ENCODE measurements around the gene ANK3.
A peak's percentile ranks its signal among the peaks of the same experiment; 100 is the strongest.

ANK3 gene

GRCh38 chr10:60303778-60304177 is 85.9 kb downstream of the ANK3 start:
- Histone ChIP-seq H3K4me2 (ENCODE audit: low read length) (no peak overlapping the region), H3K4ac (ENCODE audit: low read depth, low read length) (no peak overlapping the region), H3K18ac (ENCODE audit: low read length) (no peak overlapping the region), H3K9ac (ENCODE audit: low read length) (no peak overlapping the region), H2BK12ac (ENCODE audit: low read length) (no peak overlapping the region), H4K91ac (ENCODE audit: low read depth, low read length) (no peak overlapping the region), H2AFZ (ENCODE audit: insufficient read depth, low read length, poor library complexity) (no peak overlapping the region), H2BK120ac (ENCODE audit: insufficient read depth, low read length, poor library complexity) (no peak overlapping the region), H4K12ac (ENCODE audit: low read depth, low read length) (no peak overlapping the region), H3K36me3 (ENCODE audit: control insufficient read depth in 1 of 2, insufficient read depth in 2 of 2, low read length in 2 of 2) (no peaks in the 10 kb centered on the region), H2AK5ac (ENCODE audit: low read length) (no peak overlapping the region), H3K27ac (ENCODE audit: low read depth, low read length) (no peak overlapping the region), H3K14ac (ENCODE audit: low read length) (no peak overlapping the region), H3K4me1 (ENCODE audit: control insufficient read depth in 1 of 2, insufficient read depth in 2 of 2, low read length in 2 of 2) (peaks cover 0 to 6% of the 10 kb centered on the region in 2 experiments), H3K4me3 (ENCODE audit: low read depth, low read length) (no peak overlapping the region), H3K79me2 (ENCODE audit: control insufficient read depth, insufficient read depth, low read length, poor library complexity) (no peaks in the 10 kb centered on the region), H3K9me3 (ENCODE audit: insufficient read depth, low read depth, low read length) (no peaks in the 10 kb centered on the region), H4K8ac (ENCODE audit: low read depth, low read length) (no peak overlapping the region), H2BK5ac (ENCODE audit: low read depth, low read length, poor library complexity) (no peak overlapping the region), H3K23ac (ENCODE audit: low read length) (no peak overlapping the region), H3K27me3 (ENCODE audit: insufficient read depth, low read length) (no peaks in the 10 kb centered on the region), H3K79me1 (ENCODE audit: low read length) (peaks cover 2% of the 10 kb centered on the region)
- no peak for DNase-seq
- WGBS (ENCODE audit: extremely low coverage, insufficient coverage, insufficient read length), result no CpG with 5 or more reads among the region's 1 CpG

DNA sequence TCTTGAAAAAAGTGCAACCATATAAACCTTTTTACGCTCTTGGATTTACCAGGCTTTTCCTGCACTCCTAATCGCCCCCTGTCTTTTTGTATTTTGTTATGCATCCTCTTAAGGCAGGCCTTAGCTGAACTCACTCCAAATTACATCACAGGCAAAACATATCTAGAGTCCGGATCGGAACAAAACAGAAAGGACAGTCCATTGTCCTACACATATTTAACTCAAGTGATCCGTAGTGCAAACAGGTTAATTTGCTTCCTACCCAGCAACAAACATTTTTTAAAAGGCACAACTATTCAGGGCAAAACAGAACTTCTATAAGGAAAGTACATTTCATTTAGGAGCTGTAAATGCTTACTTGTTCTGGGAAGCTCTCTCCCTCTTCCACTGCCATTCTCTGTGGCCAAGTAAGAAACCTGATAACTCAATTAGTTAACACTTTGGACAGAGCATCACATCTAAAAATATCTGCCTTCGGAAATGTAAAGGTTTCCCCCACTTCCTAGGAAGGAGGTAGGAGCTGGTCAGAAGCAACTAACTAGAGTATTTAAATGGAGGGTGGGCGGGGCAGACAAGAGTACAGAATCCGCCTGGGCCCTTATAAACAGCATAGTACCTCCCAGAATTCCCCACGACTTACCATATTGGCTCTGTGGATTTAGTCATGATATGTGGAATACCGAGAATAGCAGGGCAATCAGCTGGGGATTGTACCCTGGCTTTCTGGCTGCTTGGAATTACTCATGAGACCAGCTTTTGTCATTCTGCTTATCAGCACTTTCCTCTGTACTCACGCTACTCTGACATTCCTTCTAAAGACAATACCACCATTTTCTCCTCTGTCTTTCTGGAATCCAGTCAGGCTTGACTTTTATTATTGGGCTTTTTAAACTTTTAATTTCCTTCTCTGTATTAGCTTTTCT is 89.5 kb downstream of the ANK3 start:
- no CpG with 5 or more reads among the region's 11 CpGs for WGBS (ENCODE audit: extremely low coverage, insufficient coverage, insufficient read length)
- H4K12ac ChIP-seq (ENCODE audit: low read depth, low read length), result no peak overlapping the region
- no peaks in the 10 kb centered on the region for H3K79me2 ChIP-seq (ENCODE audit: control insufficient read depth, insufficient read depth, low read length, poor library complexity)

DNA sequence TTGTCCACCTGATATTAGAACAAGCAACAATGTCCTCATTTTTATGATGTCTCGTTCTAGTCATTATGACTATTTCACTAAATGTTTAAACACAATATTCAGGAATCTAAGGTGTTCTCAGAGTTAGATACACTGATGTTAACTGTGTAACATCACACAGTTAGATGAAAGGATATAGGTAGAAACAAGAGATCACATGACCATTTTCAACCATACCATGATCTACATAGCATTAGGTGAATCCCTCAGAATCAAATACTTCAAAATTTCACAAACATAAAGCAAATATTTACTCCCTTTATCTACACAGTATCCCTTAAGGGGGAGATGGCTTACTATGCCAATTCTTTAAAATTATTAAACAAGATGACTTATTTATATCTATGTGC is 90.3 kb downstream of the ANK3 start:
- Histone ChIP-seq H3K4ac (ENCODE audit: low read depth, low read length) (no peak overlapping the region), H3K27me3 (ENCODE audit: insufficient read depth, low read length) (no peaks in the 10 kb centered on the region), H2AFZ (ENCODE audit: insufficient read depth, low read length, poor library complexity) (no peak overlapping the region), H2BK120ac (ENCODE audit: insufficient read depth, low read length, poor library complexity) (no peak overlapping the region), H2AK5ac (ENCODE audit: low read length) (no peak overlapping the region), H2BK5ac (ENCODE audit: low read depth, low read length, poor library complexity) (no peak overlapping the region), H4K91ac (ENCODE audit: low read depth, low read length) (no peak overlapping the region), H3K4me2 (ENCODE audit: low read length) (no peak overlapping the region), H2BK12ac (ENCODE audit: low read length) (no peak overlapping the region), H3K27ac (ENCODE audit: low read depth, low read length) (no peak overlapping the region), H3K9ac (ENCODE audit: low read length) (no peak overlapping the region), H3K18ac (ENCODE audit: low read length) (no peak overlapping the region), H3K23ac (ENCODE audit: low read length) (no peak overlapping the region), H3K4me1 (ENCODE audit: control insufficient read depth in 1 of 2, insufficient read depth in 2 of 2, low read length in 2 of 2) (no peaks in the 10 kb centered on the region), H4K8ac (ENCODE audit: low read depth, low read length) (no peak overlapping the region), H4K12ac (ENCODE audit: low read depth, low read length) (no peak overlapping the region), H3K9me3 (ENCODE audit: insufficient read depth, low read depth, low read length) (no peaks in the 10 kb centered on the region), H3K36me3 (ENCODE audit: control insufficient read depth in 1 of 2, insufficient read depth in 2 of 2, low read length in 2 of 2) (no peaks in the 10 kb centered on the region), H3K79me1 (ENCODE audit: low read length) (peaks cover 2% of the 10 kb centered on the region), H3K14ac (ENCODE audit: low read length) (no peak overlapping the region), H3K79me2 (ENCODE audit: control insufficient read depth, insufficient read depth, low read length, poor library complexity) (no peaks in the 10 kb centered on the region), H3K4me3 (ENCODE audit: low read depth, low read length) (no peak overlapping the region)
- no peak for DNase-seq
- no CpG with 5 or more reads among the region's 1 CpG for WGBS (ENCODE audit: extremely low coverage, insufficient coverage, insufficient read length)

More for the DNA sequence above, 89.5 kb downstream of the ANK3 start:
- no peak overlapping the region for H2BK5ac ChIP-seq (ENCODE audit: low read depth, low read length, poor library complexity)
- no peak overlapping the region for H3K23ac ChIP-seq (ENCODE audit: low read length)
- H4K91ac ChIP-seq (ENCODE audit: low read depth, low read length), result no peak overlapping the region
- H4K8ac ChIP-seq (ENCODE audit: low read depth, low read length), result no peak overlapping the region
- peak; percentile 82 to 92 for DNase-seq
- H2BK12ac ChIP-seq (ENCODE audit: low read length), result no peak overlapping the region
- peak overlapping the region; percentile 78 for H3K27ac ChIP-seq (ENCODE audit: low read depth, low read length)
- no peak overlapping the region for H2AFZ ChIP-seq (ENCODE audit: insufficient read depth, low read length, poor library complexity)
- peaks cover 0 to 6% of the 10 kb centered on the region in 2 experiments for H3K4me1 ChIP-seq (ENCODE audit: control insufficient read depth in 1 of 2, insufficient read depth in 2 of 2, low read length in 2 of 2)
- no peak overlapping the region for H3K4ac ChIP-seq (ENCODE audit: low read depth, low read length)
- H3K36me3 ChIP-seq (ENCODE audit: control insufficient read depth in 1 of 2, insufficient read depth in 2 of 2, low read length in 2 of 2), result no peaks in the 10 kb centered on the region
- peak overlapping the region; percentile 32 for H3K4me2 ChIP-seq (ENCODE audit: low read length)
- H2BK120ac ChIP-seq (ENCODE audit: insufficient read depth, low read length, poor library complexity), result no peak overlapping the region
- H3K14ac ChIP-seq (ENCODE audit: low read length), result no peak overlapping the region
- H2AK5ac ChIP-seq (ENCODE audit: low read length), result no peak overlapping the region
- no peaks in the 10 kb centered on the region for H3K27me3 ChIP-seq (ENCODE audit: insufficient read depth, low read length)
- H3K9me3 ChIP-seq (ENCODE audit: insufficient read depth, low read depth, low read length), result no peaks in the 10 kb centered on the region
- no peak overlapping the region for H3K18ac ChIP-seq (ENCODE audit: low read length)
- H3K79me1 ChIP-seq (ENCODE audit: low read length), result peaks cover 2% of the 10 kb centered on the region
- H3K4me3 ChIP-seq (ENCODE audit: low read depth, low read length), result no peak overlapping the region
- H3K9ac ChIP-seq (ENCODE audit: low read length), result no peak overlapping the region

GRCh38 chr10:60298408-60299389 is 91.0 kb downstream of the ANK3 start:
- no peak overlapping the region for H2BK5ac ChIP-seq (ENCODE audit: low read depth, low read length, poor library complexity)
- no peak overlapping the region for H2AFZ ChIP-seq (ENCODE audit: insufficient read depth, low read length, poor library complexity)
- H4K91ac ChIP-seq (ENCODE audit: low read depth, low read length), result no peak overlapping the region
- peaks cover 2% of the 10 kb centered on the region for H3K79me1 ChIP-seq (ENCODE audit: low read length)
- H2BK12ac ChIP-seq (ENCODE audit: low read length), result no peak overlapping the region
- no peak overlapping the region for H3K27ac ChIP-seq (ENCODE audit: low read depth, low read length)
- WGBS (ENCODE audit: extremely low coverage, insufficient coverage, insufficient read length), result no CpG with 5 or more reads among the region's 9 CpGs
- no peaks in the 10 kb centered on the region for H3K79me2 ChIP-seq (ENCODE audit: control insufficient read depth, insufficient read depth, low read length, poor library complexity)
- DNase-seq, result no peak
- no peaks in the 10 kb centered on the region for H3K9me3 ChIP-seq (ENCODE audit: insufficient read depth, low read depth, low read length)
- no peak overlapping the region for H2AK5ac ChIP-seq (ENCODE audit: low read length)
- H3K9ac ChIP-seq (ENCODE audit: low read length), result no peak overlapping the region
- H3K4me1 ChIP-seq (ENCODE audit: control insufficient read depth in 1 of 2, insufficient read depth in 2 of 2, low read length in 2 of 2), result no peaks in the 10 kb centered on the region
- no peak overlapping the region for H3K18ac ChIP-seq (ENCODE audit: low read length)
- no peak overlapping the region for H3K23ac ChIP-seq (ENCODE audit: low read length)
- H3K27me3 ChIP-seq (ENCODE audit: insufficient read depth, low read length), result no peaks in the 10 kb centered on the region
- no peak overlapping the region for H4K12ac ChIP-seq (ENCODE audit: low read depth, low read length)
- H2BK120ac ChIP-seq (ENCODE audit: insufficient read depth, low read length, poor library complexity), result no peak overlapping the region
- H3K4me2 ChIP-seq (ENCODE audit: low read length), result no peak overlapping the region
- H4K8ac ChIP-seq (ENCODE audit: low read depth, low read length), result no peak overlapping the region
- H3K14ac ChIP-seq (ENCODE audit: low read length), result no peak overlapping the region
- no peak overlapping the region for H3K4me3 ChIP-seq (ENCODE audit: low read depth, low read length)
- H3K36me3 ChIP-seq (ENCODE audit: control insufficient read depth in 1 of 2, insufficient read depth in 2 of 2, low read length in 2 of 2), result no peaks in the 10 kb centered on the region
- H3K4ac ChIP-seq (ENCODE audit: low read depth, low read length), result no peak overlapping the region

All from trophoblast cell (in vitro differentiated cells and primary cell).